ENCODE data around the gene RNF19B.

RNF19B gene

DNA sequence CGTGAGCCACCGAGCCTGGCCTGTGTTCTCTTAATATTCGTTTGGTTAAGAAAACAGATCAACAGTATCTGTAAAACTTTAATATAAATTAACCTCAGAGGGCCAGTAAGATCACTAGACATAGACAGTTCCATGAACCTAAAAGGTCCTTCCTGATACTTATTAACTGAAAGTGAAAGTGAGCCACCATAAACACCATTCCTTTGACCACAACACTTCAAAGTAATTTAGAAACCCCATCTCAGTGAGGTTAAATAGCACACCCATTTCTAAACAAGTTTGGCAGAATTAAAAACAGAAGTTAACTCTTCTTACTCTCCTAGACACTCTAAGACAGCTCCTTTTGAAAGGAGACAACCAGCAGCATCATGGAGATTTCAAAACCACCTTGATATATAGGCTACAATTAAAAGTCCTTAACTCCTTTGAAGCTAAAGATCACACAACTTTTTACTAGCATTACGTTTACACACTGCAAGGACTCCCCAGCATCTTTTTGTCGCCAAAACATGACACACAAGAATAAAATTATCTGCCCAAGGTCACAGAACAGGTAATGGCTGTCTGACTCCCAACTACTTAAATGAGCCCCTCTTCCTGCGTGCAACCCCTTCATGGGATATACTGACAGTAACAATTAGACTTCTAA lies 2.2 kb downstream of the RNF19B start:
- 88% methylated on average over 5 of the region's 6 CpGs for WGBS
- Histone ChIP-seq H4K8ac (ENCODE audit: low read length) (no peak overlapping the region), H3K14ac (ENCODE audit: low read length in 2 of 2) (no peak overlapping the region), H3K9me3 (ENCODE audit: control insufficient read depth, low read length) (no peaks in the 10 kb centered on the region), H3K9ac (ENCODE audit: low read length) (peak overlapping the region; percentile 86), H3K4me2 (ENCODE audit: low read length, poor library complexity, severe bottlenecking) (peak overlapping the region; percentile 27), H3K4me3 (ENCODE audit: insufficient read depth in 1 of 2, low read depth in 1 of 2, low read length in 2 of 2) (peak overlapping the region in 1 of 2 experiments; percentile 85), H3K4ac (ENCODE audit: low read depth in 1 of 2, low read length in 2 of 2) (no peak overlapping the region), H2AFZ (ENCODE audit: low read depth, low read length) (no peak overlapping the region), H3K27ac (ENCODE audit: low read length, poor library complexity, severe bottlenecking) (no peak overlapping the region), H3K36me3 (ENCODE audit: control insufficient read depth in 1 of 2, insufficient read depth in 2 of 2, low read depth in 1 of 2, low read length in 2 of 2) (peaks cover 0 to 3% of the 10 kb centered on the region in 2 experiments), H3K18ac (ENCODE audit: low read depth in 1 of 2, low read length in 2 of 2) (no peak overlapping the region), H2BK15ac (ENCODE audit: low read depth, poor library complexity, severe bottlenecking) (no peak overlapping the region), H3K23ac (ENCODE audit: low read length in 2 of 2) (no peak overlapping the region), H3K4me1 (ENCODE audit: control insufficient read depth, insufficient read depth, low read depth, low read length) (peaks cover 14% of the 10 kb centered on the region), H4K91ac (ENCODE audit: low read length) (no peak overlapping the region), H3K27me3 (ENCODE audit: control insufficient read depth in 1 of 2, insufficient read depth in 1 of 2, low read length in 2 of 2) (peaks cover 0 to 12% of the 10 kb centered on the region in 2 experiments), H3K79me1 (replicated peaks; ENCODE audit: low read length, poor library complexity, severe bottlenecking) (peaks cover 15% of the 10 kb centered on the region), H2AK5ac (ENCODE audit: low read length, severe bottlenecking) (no peak overlapping the region), H2BK120ac (ENCODE audit: low read depth, low read length) (no peak overlapping the region), H2BK12ac (ENCODE audit: low read length in 2 of 2) (no peak overlapping the region), H2BK5ac (ENCODE audit: low read depth, low read length, poor library complexity, severe bottlenecking) (no peak overlapping the region)
- peak; percentile 60 for DNase-seq

DNA sequence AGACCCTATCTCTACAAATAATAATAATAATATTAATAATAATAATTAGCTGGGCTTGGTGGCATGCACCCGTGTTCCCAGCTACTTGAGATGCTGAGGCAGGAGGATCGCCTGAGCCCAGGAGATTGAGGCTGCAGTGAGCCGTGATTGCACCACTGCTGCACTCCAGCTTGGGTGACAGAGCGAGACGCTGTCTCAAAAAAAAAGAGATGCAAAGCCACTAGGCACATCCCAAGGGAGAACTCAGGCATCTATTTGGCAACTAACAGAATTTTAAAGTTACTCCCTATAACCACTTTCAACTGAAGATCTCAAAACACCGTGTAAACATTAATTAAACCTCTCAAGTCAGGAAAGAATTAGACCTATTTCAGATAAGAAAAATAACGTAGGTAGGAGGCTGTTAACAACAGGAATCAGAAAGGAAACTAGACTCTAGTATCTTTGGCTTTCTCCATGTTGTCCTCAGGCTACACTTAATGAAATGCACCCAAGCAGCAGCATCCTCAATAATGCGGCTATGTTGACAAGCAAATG lies 3.7 kb downstream of the RNF19B start:
- Histone ChIP-seq H3K27ac (ENCODE audit: low read length, poor library complexity, severe bottlenecking) (no peak overlapping the region), H3K4ac (ENCODE audit: low read depth in 1 of 2, low read length in 2 of 2) (no peak overlapping the region), H3K4me2 (ENCODE audit: low read length, poor library complexity, severe bottlenecking) (no peak overlapping the region), H2AK5ac (ENCODE audit: low read length, severe bottlenecking) (no peak overlapping the region), H3K23ac (ENCODE audit: low read length in 2 of 2) (no peak overlapping the region), H3K14ac (ENCODE audit: low read length in 2 of 2) (no peak overlapping the region), H4K91ac (ENCODE audit: low read length) (no peak overlapping the region), H2BK12ac (ENCODE audit: low read length in 2 of 2) (no peak overlapping the region), H3K27me3 (ENCODE audit: control insufficient read depth in 1 of 2, insufficient read depth in 1 of 2, low read length in 2 of 2) (peaks cover 0 to 3% of the 10 kb centered on the region in 2 experiments), H3K9ac (ENCODE audit: low read length) (peak overlapping the region; percentile 55), H3K4me1 (ENCODE audit: control insufficient read depth, insufficient read depth, low read depth, low read length) (peaks cover 16% of the 10 kb centered on the region), H2BK15ac (ENCODE audit: low read depth, poor library complexity, severe bottlenecking) (no peak overlapping the region), H2BK5ac (ENCODE audit: low read depth, low read length, poor library complexity, severe bottlenecking) (no peak overlapping the region), H3K79me1 (replicated peaks; ENCODE audit: low read length, poor library complexity, severe bottlenecking) (peaks cover 23% of the 10 kb centered on the region), H2AFZ (ENCODE audit: low read depth, low read length) (no peak overlapping the region), H2BK120ac (ENCODE audit: low read depth, low read length) (no peak overlapping the region), H3K18ac (ENCODE audit: low read depth in 1 of 2, low read length in 2 of 2) (no peak overlapping the region), H3K36me3 (ENCODE audit: control insufficient read depth in 1 of 2, insufficient read depth in 2 of 2, low read depth in 1 of 2, low read length in 2 of 2) (peaks cover 0 to 3% of the 10 kb centered on the region in 2 experiments), H3K9me3 (ENCODE audit: control insufficient read depth, low read length) (no peaks in the 10 kb centered on the region), H4K8ac (ENCODE audit: low read length) (no peak overlapping the region), H3K4me3 (ENCODE audit: insufficient read depth in 1 of 2, low read depth in 1 of 2, low read length in 2 of 2) (peak overlapping the region in 1 of 2 experiments; percentile 33)
- DNase-seq = no peak
- WGBS = 90% methylated on average over 7 of the region's 8 CpGs

DNA sequence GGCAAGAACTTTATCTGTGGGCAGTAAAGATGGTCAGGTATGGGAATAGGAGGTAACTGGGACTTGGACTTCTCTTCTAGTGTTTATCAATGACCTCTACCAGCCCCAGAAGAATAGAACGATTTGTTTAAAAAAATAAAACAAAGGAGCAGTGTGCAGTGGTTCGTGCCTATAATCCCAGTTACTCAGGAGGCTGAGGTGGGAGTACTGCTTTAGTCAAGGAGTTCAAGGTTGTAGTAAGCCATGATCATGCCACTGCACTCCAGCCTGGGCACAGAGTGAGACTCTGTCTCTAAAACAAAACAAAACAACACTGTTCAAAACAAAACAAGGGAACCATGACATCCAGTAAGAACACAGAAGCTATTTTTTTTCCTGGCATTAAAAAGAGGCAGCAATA lies 4.3 kb downstream of the RNF19B start:
- no peak overlapping the region for H2BK12ac ChIP-seq (ENCODE audit: low read length in 2 of 2)
- H3K79me1 ChIP-seq (replicated peaks; ENCODE audit: low read length, poor library complexity, severe bottlenecking) = peaks cover 26% of the 10 kb centered on the region
- H3K4me1 ChIP-seq (ENCODE audit: control insufficient read depth, insufficient read depth, low read depth, low read length) = peaks cover 16% of the 10 kb centered on the region
- H2BK15ac ChIP-seq (ENCODE audit: low read depth, poor library complexity, severe bottlenecking) = no peak overlapping the region
- no peaks in the 10 kb centered on the region for H3K9me3 ChIP-seq (ENCODE audit: control insufficient read depth, low read length)
- no peak overlapping the region for H4K91ac ChIP-seq (ENCODE audit: low read length)
- 70% methylated on average over 1 of the region's 2 CpGs for WGBS
- H2AK5ac ChIP-seq (ENCODE audit: low read length, severe bottlenecking) = no peak overlapping the region
- H3K14ac ChIP-seq (ENCODE audit: low read length in 2 of 2) = no peak overlapping the region
- peaks cover 0 to 3% of the 10 kb centered on the region in 2 experiments for H3K36me3 ChIP-seq (ENCODE audit: control insufficient read depth in 1 of 2, insufficient read depth in 2 of 2, low read depth in 1 of 2, low read length in 2 of 2)
- H4K8ac ChIP-seq (ENCODE audit: low read length) = no peak overlapping the region
- H3K27ac ChIP-seq (ENCODE audit: low read length, poor library complexity, severe bottlenecking) = no peak overlapping the region
- no peak overlapping the region for H2AFZ ChIP-seq (ENCODE audit: low read depth, low read length)
- H2BK5ac ChIP-seq (ENCODE audit: low read depth, low read length, poor library complexity, severe bottlenecking) = no peak overlapping the region
- DNase-seq = no peak
- no peak overlapping the region for H3K18ac ChIP-seq (ENCODE audit: low read depth in 1 of 2, low read length in 2 of 2)
- H3K4me2 ChIP-seq (ENCODE audit: low read length, poor library complexity, severe bottlenecking) = no peak overlapping the region
- no peak overlapping the region for H3K4me3 ChIP-seq (ENCODE audit: insufficient read depth in 1 of 2, low read depth in 1 of 2, low read length in 2 of 2)
- H3K4ac ChIP-seq (ENCODE audit: low read depth in 1 of 2, low read length in 2 of 2) = no peak overlapping the region
- H3K23ac ChIP-seq (ENCODE audit: low read length in 2 of 2) = no peak overlapping the region
- no peak overlapping the region for H3K9ac ChIP-seq (ENCODE audit: low read length)
- H2BK120ac ChIP-seq (ENCODE audit: low read depth, low read length) = no peak overlapping the region
- peaks cover 0 to 3% of the 10 kb centered on the region in 2 experiments for H3K27me3 ChIP-seq (ENCODE audit: control insufficient read depth in 1 of 2, insufficient read depth in 1 of 2, low read length in 2 of 2)

DNA sequence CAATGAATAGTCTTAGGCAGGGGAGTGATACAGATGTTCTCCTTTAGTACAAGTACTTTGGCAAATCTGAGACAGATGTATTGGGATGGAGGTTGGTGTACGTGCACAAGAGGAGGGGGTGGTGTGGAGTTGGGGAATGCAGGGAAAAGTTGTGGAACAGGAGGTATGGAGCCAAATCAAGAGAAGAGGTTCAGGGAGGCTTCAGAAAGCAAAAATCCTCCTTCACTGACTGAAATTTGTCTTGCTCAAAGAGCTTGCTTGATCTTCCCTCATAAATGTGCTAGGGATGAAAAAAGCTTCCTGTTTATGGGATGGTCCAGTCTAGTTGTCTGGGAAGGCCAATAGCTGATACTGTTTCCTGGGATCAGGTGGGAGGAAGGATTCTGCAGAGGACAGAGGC lies 5.8 kb downstream of the RNF19B start:
- Histone ChIP-seq H3K4me1 (ENCODE audit: control insufficient read depth, insufficient read depth, low read depth, low read length) (peaks cover 13% of the 10 kb centered on the region), H3K27ac (ENCODE audit: low read length, poor library complexity, severe bottlenecking) (no peak overlapping the region), H4K8ac (ENCODE audit: low read length) (no peak overlapping the region), H2BK12ac (ENCODE audit: low read length in 2 of 2) (no peak overlapping the region), H2AK5ac (ENCODE audit: low read length, severe bottlenecking) (no peak overlapping the region), H3K9ac (ENCODE audit: low read length) (no peak overlapping the region), H2BK15ac (ENCODE audit: low read depth, poor library complexity, severe bottlenecking) (no peak overlapping the region), H3K18ac (ENCODE audit: low read depth in 1 of 2, low read length in 2 of 2) (no peak overlapping the region), H3K14ac (ENCODE audit: low read length in 2 of 2) (no peak overlapping the region), H3K79me1 (replicated peaks; ENCODE audit: low read length, poor library complexity, severe bottlenecking) (peaks cover 25% of the 10 kb centered on the region), H3K4ac (ENCODE audit: low read depth in 1 of 2, low read length in 2 of 2) (no peak overlapping the region), H2AFZ (ENCODE audit: low read depth, low read length) (no peak overlapping the region), H3K4me2 (ENCODE audit: low read length, poor library complexity, severe bottlenecking) (no peak overlapping the region), H3K27me3 (ENCODE audit: control insufficient read depth in 1 of 2, insufficient read depth in 1 of 2, low read length in 2 of 2) (peaks cover 0 to 3% of the 10 kb centered on the region in 2 experiments), H3K9me3 (ENCODE audit: control insufficient read depth, low read length) (no peaks in the 10 kb centered on the region), H3K23ac (ENCODE audit: low read length in 2 of 2) (no peak overlapping the region), H3K4me3 (ENCODE audit: insufficient read depth in 1 of 2, low read depth in 1 of 2, low read length in 2 of 2) (no peak overlapping the region), H4K91ac (ENCODE audit: low read length) (no peak overlapping the region), H2BK120ac (ENCODE audit: low read depth, low read length) (no peak overlapping the region), H3K36me3 (ENCODE audit: control insufficient read depth in 1 of 2, insufficient read depth in 2 of 2, low read depth in 1 of 2, low read length in 2 of 2) (peaks cover 0 to under 1% of the 10 kb centered on the region in 2 experiments), H2BK5ac (ENCODE audit: low read depth, low read length, poor library complexity, severe bottlenecking) (no peak overlapping the region)
- WGBS = 100% methylated on average over 1 of the region's 1 CpG
- no peak for DNase-seq

Measured in mesenchymal stem cell (in vitro differentiated cells and primary cell).